H1 (cell line): ENCODE data around the gene F10. TPM values are rescaled to one million over a fixed set of nuclear protein-coding genes. Genes with fewer than 3 reads are reported as not detected.

Experiments used
- CTCF ChIA-PET: fragments of 300-600 bp; sonication (Branson Sonifier 250); formaldehyde crosslinking; loops from one replicate; lab custom pipeline; 2021; ENCODE audit not compliant: partially characterized antibody; lab: Charles Lee
- POLR2A ChIA-PET: fragments of 300-600 bp; sonication (Branson Sonifier 250); formaldehyde crosslinking; loops from one replicate; lab custom pipeline; 2021; ENCODE audit warnings: inconsistent platforms; ENCODE audit not compliant: partially characterized antibody; lab: Charles Lee
- DNase-seq, 2 experiments: peaks; one replicate each; pipeline versions ENCODE4 v3.0.0 to v3.0.0-alpha.2; 2010 to 2022; ENCODE audit warnings: low spot score in 2 of 2, low read depth in 1 of 2, mixed read lengths in 1 of 2
- FAIRE-seq: peaks from 2 replicates; lab custom pipeline; 2011; peaks lifted over from hg19 to GRCh38; lab: Jason Lieb, UNC
- H2AFZ ChIP-seq: 2 replicates; pipeline ENCODE4 v1.8.1; 2012; ENCODE audit warnings: low read length, inconsistent platforms
- H2AK5ac ChIP-seq: 2 replicates; pipeline ENCODE4 v1.6.1; 2013; ENCODE audit warnings: low read depth, low read length
- H2BK120ac ChIP-seq: replicated peaks from 2 replicates; pipeline ENCODE3; 2013; ENCODE audit warnings: low read depth, low read length, inconsistent platforms
- H2BK12ac ChIP-seq: 2 replicates; pipeline ENCODE4 v1.6.1; 2013; ENCODE audit warnings: low read depth, low read length
- H2BK15ac ChIP-seq: 2 replicates; pipeline ENCODE4 v1.6.1; 2013; ENCODE audit warnings: low read length
- H2BK20ac ChIP-seq: 2 replicates; pipeline ENCODE4 v1.6.1; 2013; ENCODE audit warnings: low read length
- H2BK5ac ChIP-seq: 2 replicates; pipeline ENCODE4 v1.6.1; 2013; ENCODE audit warnings: low read depth, low read length
- H3K14ac ChIP-seq: 2 replicates; pipeline ENCODE4 v1.6.1; 2013; ENCODE audit warnings: inconsistent platforms; ENCODE audit not compliant: insufficient read length
- H3K18ac ChIP-seq: 2 replicates; pipeline ENCODE4 v1.6.1; 2013; ENCODE audit warnings: low read length; ENCODE audit errors: extremely low read depth
- H3K23ac ChIP-seq: 2 replicates; pipeline ENCODE4 v1.6.1; 2013; ENCODE audit warnings: inconsistent platforms; ENCODE audit not compliant: insufficient read length
- H3K23me2 ChIP-seq: 2 replicates; pipeline ENCODE4 v1.6.1; 2013; ENCODE audit warnings: low read depth, low read length
- H3K27ac ChIP-seq: 2 replicates; pipeline ENCODE4 v1.6.1; 2011; ENCODE audit warnings: low read depth, low read length, inconsistent platforms
- H3K27me3 ChIP-seq, 4 experiments: replicated peaks in 1 of 4; 1 replicate in 1 of 4; 2 replicates in 3 of 4; pipeline versions ENCODE4 v1.6.1 to v1.8.1; 2011 to 2013; ENCODE audit warnings: low read length in 3 of 4, mild to moderate bottlenecking in 3 of 4, inconsistent platforms in 2 of 4, mixed read lengths in 2 of 4, moderate library complexity in 1 of 4; ENCODE audit not compliant: control insufficient read depth in 3 of 4, insufficient read depth in 3 of 4; ENCODE audit errors: extremely low read depth in 1 of 4
- H3K36me3 ChIP-seq, 4 experiments: 2 replicates each; pipeline versions ENCODE4 v1.6.1 to v1.8.1; 2011 to 2013; ENCODE audit warnings: mild to moderate bottlenecking in 4 of 4, low read length in 3 of 4, moderate library complexity in 2 of 4, control low read depth in 1 of 4, inconsistent platforms in 1 of 4; ENCODE audit not compliant: insufficient read depth in 4 of 4, control insufficient read depth in 2 of 4
- H3K4ac ChIP-seq: replicated peaks from 2 replicates; pipeline ENCODE3; 2013; ENCODE audit warnings: low read length, low read depth, mixed read lengths, inconsistent platforms; ENCODE audit not compliant: insufficient read length
- H3K4me1 ChIP-seq, 4 experiments: replicated peaks in 1 of 4; 1 replicate in 1 of 4; 2 replicates in 3 of 4; pipeline versions ENCODE4 v1.6.1 to v1.8.1; 2011 to 2013; ENCODE audit warnings: low read length in 3 of 4, inconsistent platforms in 2 of 4, mixed read lengths in 1 of 4; ENCODE audit not compliant: insufficient read depth in 4 of 4, control insufficient read depth in 3 of 4
- H3K4me2 ChIP-seq, 2 experiments: 2 replicates each; pipeline versions ENCODE4 v1.6.1 to v1.8.1; 2011 to 2013; ENCODE audit warnings: low read depth in 2 of 2, low read length in 2 of 2, control low read depth in 1 of 2, inconsistent platforms in 1 of 2, mild to moderate bottlenecking in 1 of 2; ENCODE audit not compliant: insufficient read depth in 1 of 2
- H3K4me3 ChIP-seq, 4 experiments: fragments of 200-600, 300-600 bp in 1 of 4; sonication (generic), shearing (Covaris generic), sonication (Bioruptor Twin) in 1 of 4; 2 replicates each; pipeline versions ENCODE4 v1.5.1 to v1.8.1; 2011 to 2016; ENCODE audit warnings: low read length in 4 of 4, low read depth in 3 of 4, control low read depth in 2 of 4, inconsistent platforms in 2 of 4, mild to moderate bottlenecking in 2 of 4, mixed read lengths in 1 of 4, moderate library complexity in 1 of 4; ENCODE audit not compliant: insufficient read depth in 2 of 4; ENCODE audit errors: extremely low read depth in 1 of 4
- H3K56ac ChIP-seq: replicated peaks from 2 replicates; pipeline ENCODE3; 2013; ENCODE audit warnings: low read depth, mild to moderate bottlenecking, mixed read lengths, low read length, inconsistent platforms; ENCODE audit not compliant: insufficient read length
- H3K79me1 ChIP-seq: 2 replicates; pipeline ENCODE4 v1.6.1; 2013; ENCODE audit warnings: low read depth, low read length, control low read depth
- H3K79me2 ChIP-seq, 2 experiments: 2 replicates each; pipeline versions ENCODE4 v1.6.1 to v1.8.1; 2012 to 2013; ENCODE audit warnings: low read length in 2 of 2, mild to moderate bottlenecking in 2 of 2, inconsistent platforms in 1 of 2; ENCODE audit not compliant: insufficient read depth in 2 of 2, control insufficient read depth in 1 of 2
- H3K9ac ChIP-seq, 4 experiments: replicated peaks in 1 of 4; 1 replicate in 1 of 4; 2 replicates in 3 of 4; pipeline versions ENCODE4 v1.6.1 to v1.8.1; 2011 to 2013; ENCODE audit warnings: low read depth in 3 of 4, low read length in 3 of 4, control low read depth in 2 of 4, mild to moderate bottlenecking in 2 of 4, moderate library complexity in 2 of 4, inconsistent platforms in 1 of 4; ENCODE audit errors: extremely low read depth in 1 of 4
- H3K9me3 ChIP-seq, 2 experiments: 2 replicates each; pipeline versions ENCODE4 v1.6.1 to v1.8.1; 2012 to 2013; ENCODE audit warnings: mild to moderate bottlenecking in 2 of 2, moderate library complexity in 2 of 2, control low read depth in 1 of 2, inconsistent platforms in 1 of 2, low read depth in 1 of 2, low read length in 1 of 2, mixed read lengths in 1 of 2; ENCODE audit not compliant: insufficient read depth in 2 of 2
- H4K20me1 ChIP-seq, 2 experiments: replicated peaks in 1 of 2; 2 replicates each; pipeline versions ENCODE3 to v1.8.1; 2011 to 2013; ENCODE audit warnings: inconsistent platforms in 2 of 2, low read length in 2 of 2, mild to moderate bottlenecking in 1 of 2; ENCODE audit not compliant: insufficient read depth in 2 of 2, control insufficient read depth in 1 of 2
- H4K5ac ChIP-seq: 2 replicates; pipeline ENCODE4 v1.6.1; 2013; ENCODE audit warnings: low read length, low read depth, mixed read lengths, inconsistent platforms; ENCODE audit not compliant: insufficient read length
- H4K8ac ChIP-seq: 2 replicates; pipeline ENCODE4 v1.8.0; 2013; ENCODE audit warnings: mild to moderate bottlenecking, moderate library complexity, low read length, inconsistent platforms; ENCODE audit not compliant: insufficient read depth; ENCODE audit errors: extremely low read depth
- H4K91ac ChIP-seq: replicated peaks from 2 replicates; pipeline ENCODE3; 2013; ENCODE audit warnings: low read length, mixed read lengths, inconsistent platforms; ENCODE audit not compliant: insufficient read length
- BCL11A ChIP-seq, 2 experiments: IDR thresholded peaks; one replicate each; pipeline ENCODE4 v1.6.1; 2011; ENCODE audit warnings: low read depth in 2 of 2, low read length in 2 of 2, mild to moderate bottlenecking in 2 of 2
- BRCA1 ChIP-seq: IDR thresholded peaks from 2 replicates; pipeline ENCODE4 v1.6.1; 2012; ENCODE audit warnings: low read depth, low read length, improper control_type of control experiment
- KDM5A ChIP-seq: fragments of 200-600 bp; IDR thresholded peaks from 2 replicates; pipeline ENCODE4 v1.7.1; 2012; ENCODE audit warnings: mild to moderate bottlenecking, low read length, inconsistent platforms, mixed read lengths
- NRF1 ChIP-seq: IDR thresholded peaks from 2 replicates; pipeline ENCODE4 v1.6.1; 2011; ENCODE audit warnings: mild to moderate bottlenecking, low read depth, low read length, improper control_type of control experiment
- POU5F1 ChIP-seq: IDR thresholded peaks from 2 replicates; pipeline ENCODE4 v1.6.1; 2011; ENCODE audit warnings: low read depth, mild to moderate bottlenecking, low read length, moderate library complexity
- RFX5 ChIP-seq: IDR thresholded peaks from 2 replicates; pipeline ENCODE4 v1.6.1; 2011; ENCODE audit warnings: low read depth, low read length, improper control_type of control experiment, borderline replicate concordance
- RNF2 ChIP-seq: fragments of 200-900, 300-1000 bp; sonication (generic); IDR thresholded peaks from 2 replicates; pipeline ENCODE4 v1.7.1; 2016; ENCODE audit warnings: borderline replicate concordance, low read depth, mild to moderate bottlenecking, antibody characterized with exemption, low read length; ENCODE audit not compliant: poor library complexity, severe bottlenecking; ENCODE audit errors: missing control alignments
- SP1 ChIP-seq: IDR thresholded peaks from 2 replicates; pipeline ENCODE4 v1.6.1; 2011; ENCODE audit warnings: low read depth, low read length
- SRF ChIP-seq: IDR thresholded peaks from 2 replicates; pipeline ENCODE4 v1.6.1; 2011; ENCODE audit warnings: mild to moderate bottlenecking, low read depth, low read length, moderate library complexity
- SUZ12 ChIP-seq: fragments of 200-600 bp; sonication (generic); IDR thresholded peaks from 2 replicates; pipeline ENCODE4 v1.6.1; 2012; ENCODE audit warnings: mild to moderate bottlenecking, inconsistent platforms, low read length, moderate library complexity, mixed read lengths
- TAF1 ChIP-seq: IDR thresholded peaks from 2 replicates; pipeline ENCODE4 v1.6.1; 2011; ENCODE audit warnings: mild to moderate bottlenecking, low read depth, low read length
- TCF12 ChIP-seq: IDR thresholded peaks from 2 replicates; pipeline ENCODE4 v1.6.1; 2011; ENCODE audit warnings: low read depth, mild to moderate bottlenecking, low read length
- WGBS, 2 experiments: shearing (Covaris generic) in 1 of 2; methylation state at CpG; one replicate each; pipeline versions ENCODE4 v1.1.6 to v1.1.7; 2013 to 2015; ENCODE audit warnings: low lambda C conversion rate in 2 of 2, mixed read lengths in 2 of 2, inconsistent platforms in 1 of 2, low coverage in 1 of 2, missing lambda C conversion rate in 1 of 2; ENCODE audit not compliant: insufficient replicate concordance in 2 of 2, insufficient coverage in 1 of 2, insufficient read length in 1 of 2; ENCODE audit errors: extremely low coverage in 1 of 2, missing lambda C conversion rate in 1 of 2; 5-methylcytosine and 5-hydroxymethylcytosine counted together
- polyA plus RNA-seq, 7 experiments: library from polyadenylated mRNA; depleted of rRNA in 3 of 7; stranded (reverse) in 5 of 7; unstranded in 2 of 7; fragments of >200 nt in 5 of 7; fragments of 200-250 nt in 2 of 7; gene quantifications; 1 replicate in 5 of 7; 2 replicates in 1 of 7; 4 replicates in 1 of 7; pipeline versions ENCODE4 v1.2.1 to v1.2.3, GENCODE V29; 2011 to 2013; ENCODE audit warnings: missing spikeins in 2 of 7, mixed read lengths in 2 of 7
- total RNA-seq: library from RNA; stranded (reverse); fragmentation: NEBNext Ultra II Directional; extraction: Animal tissue kit (Norgen Biotek cat#: 25700); gene quantifications from 2 replicates; pipeline ENCODE4 v1.2.1, GENCODE V29; 2021
- TF ChIP-seq, protein P1 (sequence below): IDR thresholded peaks from 2 replicates; pipeline ENCODE4 v1.6.1; 2011; ENCODE audit warnings: low read depth, mild to moderate bottlenecking, low read length; ENCODE audit not compliant: insufficient read depth

Gene F10
- total and polyA plus RNA-seq, 2 of the 8 experiments (the other 6 are each of a cell fraction or from before 2014, with no cell fraction given): 2.0 to 4.2 TPM

DNA sequence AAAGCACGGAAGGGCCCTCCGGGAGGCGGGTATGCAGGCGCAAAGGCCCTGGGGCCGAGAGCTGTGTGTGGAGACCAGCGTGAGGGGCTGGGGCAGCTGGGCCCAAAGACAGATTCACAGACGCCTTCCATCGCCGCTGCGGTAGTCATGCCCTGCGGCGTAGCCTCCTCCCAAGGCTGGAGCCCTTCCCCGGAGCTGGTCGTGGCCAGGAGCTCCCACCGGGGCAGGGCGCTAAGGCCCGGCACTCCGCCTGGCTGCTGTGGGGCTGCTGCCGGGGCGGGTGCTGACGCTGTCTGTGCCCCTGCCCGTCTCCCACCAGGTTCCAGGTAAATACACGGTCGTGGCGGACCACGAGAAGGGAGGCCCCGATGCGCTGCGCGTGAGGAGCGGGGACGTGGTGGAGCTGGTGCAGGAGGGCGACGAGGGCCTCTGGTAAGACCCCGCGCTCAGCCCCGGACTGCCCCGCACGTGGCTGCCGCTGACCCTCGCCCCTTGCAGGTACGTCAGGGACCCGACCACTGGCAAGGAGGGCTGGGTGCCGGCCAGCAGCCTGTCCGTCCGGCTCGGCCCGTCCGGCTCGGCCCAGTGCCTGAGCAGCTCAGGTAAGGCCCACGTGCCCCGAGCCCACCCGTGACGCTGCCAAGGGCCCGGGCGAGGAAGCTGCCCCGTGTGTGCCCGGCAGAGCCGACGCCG is 26.4 kb upstream of the F10 start:
- Histone ChIP-seq H2AFZ (no peak overlapping the region), H2BK20ac (no peak overlapping the region), H3K4me2 (no peak overlapping the region), H2AK5ac (no peak overlapping the region), H2BK15ac (no peak overlapping the region), H3K4me3 (no peak overlapping the region), H3K14ac (no peak overlapping the region), H3K56ac (no peak overlapping the region), H3K79me2 (no peaks in the 10 kb centered on the region), H4K91ac (no peak overlapping the region), H4K8ac (peak overlapping the region; percentile 68; the same call in 1 of the 2 replicates), H3K27ac (no peak overlapping the region), H3K4me1 (no peaks in the 10 kb centered on the region; a peak in 1 of 7 replicates), H3K36me3 (no peaks in the 10 kb centered on the region; a peak in 1 of 8 replicates), H4K20me1 (peaks cover 0 to 1% of the 10 kb centered on the region in 2 experiments), H3K27me3 (no peaks in the 10 kb centered on the region), H3K23ac (no peak overlapping the region), H3K4ac (no peak overlapping the region), H3K23me2 (no peaks in the 10 kb centered on the region), H3K79me1 (no peaks in the 10 kb centered on the region; the same call in 1 of the 2 replicates), H4K5ac (no peak overlapping the region), H3K9ac (no peak overlapping the region), H2BK120ac (no peak overlapping the region), H3K9me3 (no peaks in the 10 kb centered on the region), H2BK5ac (no peak overlapping the region), H3K18ac (no peak overlapping the region), H2BK12ac (no peak overlapping the region)
- POLR2A ChIA-PET: interaction anchor here (0.8 to 3.1 kb wide), 2 partner anchors 9 to 20 kb away, joined by 3 to 14 read pairs; partner anchors contain the start of gene F7
- DNase-seq (no peak), FAIRE-seq (no peak)
- CTCF ChIA-PET: interaction anchor here (1.0 to 3.5 kb wide), 4 partner anchors 9 to 42 kb away, joined by 3 to 30 read pairs (median 4); partner anchors contain the start of gene F10
- WGBS, 2 experiments: 91% methylated on average over 54 of the region's 61 CpGs; no CpG with 5 or more reads in 1 of the 2 experiments
- TF ChIP-seq KDM5A (no peak), RNF2 (no peak), SP1 (no peak), BCL11A (IDR thresholded peaks at IDR 0.05; ENCODE audit: low read depth in 2 of 2, low read length in 2 of 2) (no peak), SRF (no peak), TAF1 (no peak), BRCA1 (no peak), RFX5 (no peak), TCF12 (no peak), POU5F1 (no peak), NRF1 (no peak), SUZ12 (no peak)
- TF ChIP-seq, protein P1, sequence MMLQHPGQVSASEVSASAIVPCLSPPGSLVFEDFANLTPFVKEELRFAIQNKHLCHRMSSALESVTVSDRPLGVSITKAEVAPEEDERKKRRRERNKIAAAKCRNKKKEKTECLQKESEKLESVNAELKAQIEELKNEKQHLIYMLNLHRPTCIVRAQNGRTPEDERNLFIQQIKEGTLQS: no peak
